ENCODE data around the gene PRKAG1. TPM values are rescaled to one million over a fixed set of nuclear protein-coding genes. Genes with fewer than 3 reads are reported as not detected.

PRKAG1 gene
- polyA plus RNA-seq, 2 of the 4 experiments (the other 2 are of a cell fraction), result 40.0 to 100 TPM

- ChIA-PET CTCF (interaction anchor here (0.6 to 77.5 kb wide), 19 partner anchors 9 to 238 kb away, joined by 3 to 2584 read pairs (median 4); partner anchors contain the start of genes ARF3, DDX23, DHH and FKBP11), POLR2A (no interaction called here)
- no peak overlapping the region for H3K4me3 ChIP-seq
- no peaks in the 10 kb centered on the region for H3K9me3 ChIP-seq
- 77% methylated on average over 26 of the region's 32 CpGs for WGBS (ENCODE audit: missing lambda C conversion rate)
- peak overlapping the region; percentile 91; the same call in 2 of the 3 replicates for H3K4me2 ChIP-seq
- no peak for FAIRE-seq
- H3K27ac ChIP-seq, result no peak overlapping the region
- ATAC-seq, result no peak
- TF ChIP-seq ZC3H11A (IDR thresholded peaks at IDR 0.05) (no peak), CBX8 (IDR thresholded peaks at IDR 0.05) (no peak), PHF8 (IDR thresholded peaks at IDR 0.05; ENCODE audit: borderline replicate concordance, low read depth) (no peak), PBX3 (IDR thresholded peaks at IDR 0.05) (no peak), GATA3 (IDR thresholded peaks at IDR 0.05; ENCODE audit: borderline replicate concordance) (no peak), REST (IDR thresholded peaks at IDR 0.05) (no peak), CHD2 (IDR thresholded peaks at IDR 0.05; ENCODE audit: low read length, partially characterized antibody) (no peak), KDM5A (IDR thresholded peaks at IDR 0.05) (no peak)
- DNase-seq (ENCODE audit: low read depth in 1 of 2, low spot score in 1 of 2), result no peak
- peaks cover 10% of the 10 kb centered on the region for H3K4me1 ChIP-seq
Observed at GRCh38 chr12:48994224-48995085, 24.1 kb downstream of the PRKAG1 start.

- no peak for FAIRE-seq
- peaks cover 6% of the 10 kb centered on the region; the same call in 1 of the 3 replicates for H3K4me1 ChIP-seq
- H3K4me3 ChIP-seq, result no peak overlapping the region
- no peak overlapping the region for H3K4me2 ChIP-seq
- no peak for ATAC-seq
- CTCF ChIA-PET, result interaction anchor here (0.9 to 77.5 kb wide), 10 partner anchors 13 to 237 kb away, joined by 3 to 2584 read pairs (median 6); partner anchors contain the start of genes ARF3, DDX23, FKBP11 and PRKAG1
- TF ChIP-seq BHLHE40 (IDR thresholded peaks at IDR 0.05; ENCODE audit: low read depth, low read length) (no peak), HOXB5 (CRISPR knock-in tag; IDR thresholded peaks at IDR 0.05) (no peak), USF2 (IDR thresholded peaks at IDR 0.05) (no peak), MAZ (IDR thresholded peaks at IDR 0.05; ENCODE audit: borderline replicate concordance, low read depth, low read length) (no peak), TFCP2L1 (CRISPR knock-in tag; IDR thresholded peaks at IDR 0.05) (no peak), NFE2L2 (conservative IDR thresholded peaks at IDR 0.05; ENCODE audit: low read length) (no peak), ATOH8 (CRISPR knock-in tag; IDR thresholded peaks at IDR 0.05; ENCODE audit: low read depth) (no peak), PBX3 (IDR thresholded peaks at IDR 0.05) (no peak), RARB (CRISPR knock-in tag; IDR thresholded peaks at IDR 0.05) (no peak), PHF8 (IDR thresholded peaks at IDR 0.05; ENCODE audit: borderline replicate concordance, low read depth) (no peak), JUNB (IDR thresholded peaks at IDR 0.05) (no peak), FOSB (CRISPR knock-in tag; IDR thresholded peaks at IDR 0.05) (no peak), ZFP36 (IDR thresholded peaks at IDR 0.05; ENCODE audit: borderline replicate concordance, partially characterized antibody) (no peak), KDM1A (IDR thresholded peaks at IDR 0.05; ENCODE audit: low read depth) (no peak), E2F6 (IDR thresholded peaks at IDR 0.05; ENCODE audit: borderline replicate concordance, low read depth) (no peak), TP53 (CRISPR knock-in tag; IDR thresholded peaks at IDR 0.05) (no peak), MAX (IDR thresholded peaks at IDR 0.05) (no peak)
- H3K27ac ChIP-seq, result no peak overlapping the region
- no peaks in the 10 kb centered on the region for H3K9me3 ChIP-seq
- 68% methylated on average over 3 of the region's 3 CpGs for WGBS (ENCODE audit: missing lambda C conversion rate)
- no peak for DNase-seq (ENCODE audit: low read depth in 1 of 2, low spot score in 1 of 2)
- POLR2A ChIA-PET, result no interaction called here
Observed at GRCh38 chr12:48993787-48994186, 24.8 kb downstream of the PRKAG1 start.

All from A549 (cell line).